ENCODE data around the gene RLF.
"Not testable (repeated sequence)": the region's sequence is repeated elsewhere in the genome, so short reads cannot be mapped to it uniquely, and the experiment has no call there.

RLF gene

GRCh38 chr1:40174788-40175187 is 13.6 kb downstream of the RLF start:
- DNase-seq (ENCODE audit: low spot score), result no peak

- not testable (repeated sequence) for DNase-seq (ENCODE audit: low spot score)
Observed at GRCh38 chr1:40176989-40177388, 15.8 kb downstream of the RLF start.

- DNase-seq (ENCODE audit: low spot score), result no peak
Observed at GRCh38 chr1:40178200-40178599, 17.0 kb downstream of the RLF start.

GRCh38 chr1:40179496-40180089 is 18.4 kb downstream of the RLF start:
- DNase-seq (ENCODE audit: low spot score), result no peak

GRCh38 chr1:40183055-40183710 is 22.0 kb downstream of the RLF start:
- peak; percentile 48 for DNase-seq (ENCODE audit: low spot score)

- no peak for DNase-seq (ENCODE audit: low spot score)
Observed at GRCh38 chr1:40184193-40184592, 23.0 kb downstream of the RLF start.

GRCh38 chr1:40185951-40186864 is 25.0 kb downstream of the RLF start:
- no peak for DNase-seq (ENCODE audit: low spot score)

- no peak for DNase-seq (ENCODE audit: low spot score)
Observed at GRCh38 chr1:40187399-40187798, 26.2 kb downstream of the RLF start.

- not testable (repeated sequence) for DNase-seq (ENCODE audit: low spot score)
Observed at GRCh38 chr1:40194639-40195038, 33.5 kb downstream of the RLF start.

- DNase-seq (ENCODE audit: low spot score), result no peak
Observed at GRCh38 chr1:40197656-40198055, 36.5 kb downstream of the RLF start.

- no peak for DNase-seq (ENCODE audit: low spot score)
Observed at GRCh38 chr1:40199126-40199525, 37.9 kb downstream of the RLF start.

- no peak for DNase-seq (ENCODE audit: low spot score)
Observed at GRCh38 chr1:40204856-40205255, 43.7 kb downstream of the RLF start.

- DNase-seq (ENCODE audit: low spot score), result peak; percentile 17
Observed at GRCh38 chr1:40210511-40211204, 49.5 kb downstream of the RLF start.

- no peak for DNase-seq (ENCODE audit: low spot score)
Observed at GRCh38 chr1:40218333-40218732, 57.1 kb downstream of the RLF start.

- not testable (repeated sequence) for DNase-seq (ENCODE audit: low spot score)
Observed at GRCh38 chr1:40221471-40221905, 60.3 kb downstream of the RLF start.

- no peak for DNase-seq (ENCODE audit: low spot score)
Observed at GRCh38 chr1:40221977-40222772, 61.0 kb downstream of the RLF start.

GRCh38 chr1:40224040-40224439 is 62.9 kb downstream of the RLF start:
- DNase-seq (ENCODE audit: low spot score), result no peak

- no peak for DNase-seq (ENCODE audit: low spot score)
Observed at GRCh38 chr1:40226192-40226591, 65.0 kb downstream of the RLF start.

GRCh38 chr1:40232444-40232843 is 71.3 kb downstream of the RLF start:
- no peak for DNase-seq (ENCODE audit: low spot score)

- DNase-seq (ENCODE audit: low spot score), result no peak
Observed at GRCh38 chr1:40239626-40240025, 78.4 kb downstream of the RLF start.

GRCh38 chr1:40240390-40240789 is 79.2 kb downstream of the RLF start:
- DNase-seq (ENCODE audit: low spot score), result no peak
